ENCODE measurements around the gene TMEM11. TPM values are rescaled to one million over a fixed set of nuclear protein-coding genes. Genes with fewer than 3 reads are reported as not detected.
A peak's percentile ranks its signal among the peaks of the same experiment; 100 is the strongest.

TMEM11 gene
- polyA plus RNA-seq, 2 of the 4 experiments (the other 2 are of a cell fraction) = 57.7 to 61.0 TPM

DNA sequence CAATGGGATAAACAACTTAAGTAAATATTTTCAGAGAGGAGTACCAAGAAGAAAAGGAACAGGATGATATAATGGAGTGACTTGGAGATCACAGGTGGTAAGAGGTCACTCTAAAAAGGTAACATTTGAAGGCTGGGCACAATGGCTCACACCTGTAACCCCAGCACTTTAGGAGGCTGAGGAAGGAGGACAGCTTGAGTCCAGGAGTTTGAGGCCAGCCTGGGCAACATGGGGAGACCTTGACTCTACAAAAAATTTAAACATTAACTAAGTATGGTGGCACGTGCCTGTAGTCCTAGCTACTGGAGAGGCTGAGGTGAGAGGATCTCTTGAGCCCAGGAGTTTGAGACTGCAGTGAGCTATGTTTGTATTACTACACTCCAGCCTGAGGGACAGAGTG, 3.4 kb upstream of the TMEM11 start:
- ChIA-PET POLR2A (no interaction called here), CTCF (interaction anchor here (0.6 kb wide), 1 partner anchor 14 kb away, joined by 3 read pairs; no protein-coding TSS in a partner anchor)
- FAIRE-seq (no peak), ATAC-seq (no peak), DNase-seq (ENCODE audit: low read depth in 1 of 2, low spot score in 1 of 2) (no peak)
- 0 out of 3 replicates have a peak overlapping the region, but pooled peaks have one; percentile 8 for H3K4me2 ChIP-seq
- 57% methylated on average over 1 of the region's 1 CpG for WGBS (ENCODE audit: missing lambda C conversion rate)
- H3K27ac ChIP-seq = no peak overlapping the region
- TF ChIP-seq ZSCAN20 (CRISPR knock-in tag; IDR thresholded peaks at IDR 0.05) (no peak), HDAC2 (IDR thresholded peaks at IDR 0.05) (no peak), BCL3 (IDR thresholded peaks at IDR 0.05) (no peak), SREBF2 (IDR thresholded peaks at IDR 0.05) (no peak), PBX3 (IDR thresholded peaks at IDR 0.05) (no peak), NPAS2 (CRISPR knock-in tag; IDR thresholded peaks at IDR 0.05; ENCODE audit: borderline replicate concordance) (no peak)
- TF ChIP-seq, protein P1, sequence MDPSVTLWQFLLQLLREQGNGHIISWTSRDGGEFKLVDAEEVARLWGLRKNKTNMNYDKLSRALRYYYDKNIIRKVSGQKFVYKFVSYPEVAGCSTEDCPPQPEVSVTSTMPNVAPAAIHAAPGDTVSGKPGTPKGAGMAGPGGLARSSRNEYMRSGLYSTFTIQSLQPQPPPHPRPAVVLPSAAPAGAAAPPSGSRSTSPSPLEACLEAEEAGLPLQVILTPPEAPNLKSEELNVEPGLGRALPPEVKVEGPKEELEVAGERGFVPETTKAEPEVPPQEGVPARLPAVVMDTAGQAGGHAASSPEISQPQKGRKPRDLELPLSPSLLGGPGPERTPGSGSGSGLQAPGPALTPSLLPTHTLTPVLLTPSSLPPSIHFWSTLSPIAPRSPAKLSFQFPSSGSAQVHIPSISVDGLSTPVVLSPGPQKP (IDR thresholded peaks at IDR 0.05; ENCODE audit: low read depth, low read length) = no peak
- H3K4me3 ChIP-seq = no peak overlapping the region
- H3K9me3 ChIP-seq = 0 out of 3 replicates have a peak, but pooled peaks cover 6% of the 10 kb centered on the region
- peaks cover 31% of the 10 kb centered on the region for H3K4me1 ChIP-seq

- H3K27ac ChIP-seq = no peak overlapping the region
- H3K4me2 ChIP-seq = peak overlapping the region; percentile 100
- no peak for FAIRE-seq
- no peaks in the 10 kb centered on the region for H3K9me3 ChIP-seq
- no peak for DNase-seq (ENCODE audit: low read depth in 1 of 2, low spot score in 1 of 2)
- WGBS (ENCODE audit: missing lambda C conversion rate) = 95% methylated on average over 6 of the region's 6 CpGs
- TF ChIP-seq ZNF302 (CRISPR knock-in tag; IDR thresholded peaks at IDR 0.05) (no peak), KDM5A (IDR thresholded peaks at IDR 0.05) (no peak), FOXS1 (CRISPR knock-in tag; IDR thresholded peaks at IDR 0.05) (no peak), HDAC2 (IDR thresholded peaks at IDR 0.05) (no peak), JUNB (IDR thresholded peaks at IDR 0.05) (no peak), TFCP2L1 (CRISPR knock-in tag; IDR thresholded peaks at IDR 0.05) (no peak), HOXA7 (CRISPR knock-in tag; IDR thresholded peaks at IDR 0.05) (no peak), RCOR1 (IDR thresholded peaks at IDR 0.05; ENCODE audit: low read depth, low read length) (no peak), SREBF2 (IDR thresholded peaks at IDR 0.05) (no peak), HEYL (CRISPR knock-in tag; IDR thresholded peaks at IDR 0.05) (no peak), PHF8 (IDR thresholded peaks at IDR 0.05; ENCODE audit: borderline replicate concordance, low read depth) (no peak), POLR2AphosphoS2 (conservative IDR thresholded peaks at IDR 0.05; ENCODE audit: low read length) (no peak), JUN (IDR thresholded peaks at IDR 0.05) (no peak), HOXB5 (CRISPR knock-in tag; IDR thresholded peaks at IDR 0.05) (no peak), MAFK (IDR thresholded peaks at IDR 0.05; ENCODE audit: partially characterized antibody) (no peak)
- TF ChIP-seq, protein P2, sequence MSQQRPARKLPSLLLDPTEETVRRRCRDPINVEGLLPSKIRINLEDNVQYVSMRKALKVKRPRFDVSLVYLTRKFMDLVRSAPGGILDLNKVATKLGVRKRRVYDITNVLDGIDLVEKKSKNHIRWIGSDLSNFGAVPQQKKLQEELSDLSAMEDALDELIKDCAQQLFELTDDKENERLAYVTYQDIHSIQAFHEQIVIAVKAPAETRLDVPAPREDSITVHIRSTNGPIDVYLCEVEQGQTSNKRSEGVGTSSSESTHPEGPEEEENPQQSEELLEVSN (IDR thresholded peaks at IDR 0.05; ENCODE audit: borderline replicate concordance, low read depth) = no peak
- TF ChIP-seq, protein P3, sequence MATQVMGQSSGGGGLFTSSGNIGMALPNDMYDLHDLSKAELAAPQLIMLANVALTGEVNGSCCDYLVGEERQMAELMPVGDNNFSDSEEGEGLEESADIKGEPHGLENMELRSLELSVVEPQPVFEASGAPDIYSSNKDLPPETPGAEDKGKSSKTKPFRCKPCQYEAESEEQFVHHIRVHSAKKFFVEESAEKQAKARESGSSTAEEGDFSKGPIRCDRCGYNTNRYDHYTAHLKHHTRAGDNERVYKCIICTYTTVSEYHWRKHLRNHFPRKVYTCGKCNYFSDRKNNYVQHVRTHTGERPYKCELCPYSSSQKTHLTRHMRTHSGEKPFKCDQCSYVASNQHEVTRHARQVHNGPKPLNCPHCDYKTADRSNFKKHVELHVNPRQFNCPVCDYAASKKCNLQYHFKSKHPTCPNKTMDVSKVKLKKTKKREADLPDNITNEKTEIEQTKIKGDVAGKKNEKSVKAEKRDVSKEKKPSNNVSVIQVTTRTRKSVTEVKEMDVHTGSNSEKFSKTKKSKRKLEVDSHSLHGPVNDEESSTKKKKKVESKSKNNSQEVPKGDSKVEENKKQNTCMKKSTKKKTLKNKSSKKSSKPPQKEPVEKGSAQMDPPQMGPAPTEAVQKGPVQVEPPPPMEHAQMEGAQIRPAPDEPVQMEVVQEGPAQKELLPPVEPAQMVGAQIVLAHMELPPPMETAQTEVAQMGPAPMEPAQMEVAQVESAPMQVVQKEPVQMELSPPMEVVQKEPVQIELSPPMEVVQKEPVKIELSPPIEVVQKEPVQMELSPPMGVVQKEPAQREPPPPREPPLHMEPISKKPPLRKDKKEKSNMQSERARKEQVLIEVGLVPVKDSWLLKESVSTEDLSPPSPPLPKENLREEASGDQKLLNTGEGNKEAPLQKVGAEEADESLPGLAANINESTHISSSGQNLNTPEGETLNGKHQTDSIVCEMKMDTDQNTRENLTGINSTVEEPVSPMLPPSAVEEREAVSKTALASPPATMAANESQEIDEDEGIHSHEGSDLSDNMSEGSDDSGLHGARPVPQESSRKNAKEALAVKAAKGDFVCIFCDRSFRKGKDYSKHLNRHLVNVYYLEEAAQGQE (IDR thresholded peaks at IDR 0.05) = no peak
- no peak overlapping the region for H3K4me3 ChIP-seq
- no peak for ATAC-seq
- ChIA-PET POLR2A (no interaction called here), CTCF (interaction anchor here (0.7 to 1.7 kb wide), 3 partner anchors 20 to 24 kb away, joined by 4 to 7 read pairs (median 5); no protein-coding TSS in a partner anchor)
- peaks cover 40% of the 10 kb centered on the region for H3K4me1 ChIP-seq
Observed at GRCh38 chr17:21215935-21216334, 2.0 kb upstream of the TMEM11 start.

Measured in A549 (cell line).